NCI-H2196 (cell line): Measurements from ENCODE around the gene CDC42SE1.

Source experiments
- DNase-seq: peaks from one replicate; lab custom pipeline; 2025; ENCODE audit not compliant: unreplicated experiment; lab: John Stamatoyannopoulos, UW

CDC42SE1 gene

GRCh38 chr1:151009674-151010345 lies 49.6 kb downstream of the CDC42SE1 start:
- DNase-seq = no peak

GRCh38 chr1:151009206-151009587 lies 50.2 kb downstream of the CDC42SE1 start:
- DNase-seq = no peak

- DNase-seq = peak; percentile 98
Measured at GRCh38 chr1:151008244-151009205, 50.9 kb downstream of the CDC42SE1 start, which contains the start of gene PRUNE1. Gene PRUNE1 (plus strand): TSS chr1:151008449. CDS start chr1:151008633, 184 bp downstream.

- no peak for DNase-seq
Measured at GRCh38 chr1:151007853-151008243, 51.6 kb downstream of the CDC42SE1 start.

- peak; percentile 71 for DNase-seq
Measured at GRCh38 chr1:151006327-151007052, 52.9 kb downstream of the CDC42SE1 start, which contains the start of gene MINDY1. Gene MINDY1 (minus strand): TSS chr1:151006902. CDS start chr1:151002617, 4,285 bp downstream.

- no peak for DNase-seq
Measured at GRCh38 chr1:151005729-151006319, 53.6 kb downstream of the CDC42SE1 start.

GRCh38 chr1:151003180-151003579 lies 56.2 kb downstream of the CDC42SE1 start:
- DNase-seq = no peak

- no peak for DNase-seq
Measured at GRCh38 chr1:151002611-151003010, 56.8 kb downstream of the CDC42SE1 start.

- DNase-seq = no peak
Measured at GRCh38 chr1:151002051-151002450, 57.4 kb downstream of the CDC42SE1 start.

GRCh38 chr1:151001602-151002001 lies 57.8 kb downstream of the CDC42SE1 start:
- no peak for DNase-seq
